SK-N-SH (cell line): ENCODE measurements around the gene CARS2. TPM values are rescaled to one million over a fixed set of nuclear protein-coding genes. Genes with fewer than 3 reads are reported as not detected.
A peak's percentile ranks its signal among the peaks of the same experiment; 100 is the strongest.

Source experiments
- CTCF ChIA-PET: fragments of 300-600, 350-600 bp; formaldehyde crosslinking; extraction: SDS; loops from one replicate; lab custom pipeline; 2021; lab: Yijun Ruan, JAX
- POLR2A ChIA-PET: fragments of 350-600 bp; sonication (Branson Sonifier 250); formaldehyde crosslinking; extraction: SDS; loops from one replicate; lab custom pipeline; 2020; ENCODE audit warnings: antibody characterized with exemption, inconsistent platforms; lab: Yijun Ruan, JAX
- DNase-seq: peaks from one replicate; pipeline ENCODE4 v3.0.0; 2012
- H2AFZ ChIP-seq: fragments of 200-600 bp; sonication (generic); 2 replicates; pipeline ENCODE4 v1.8.1; 2016; ENCODE audit warnings: antibody characterized with exemption, mild to moderate bottlenecking, low read depth
- H3F3A ChIP-seq: fragments of 200-600 bp; sonication (generic); replicated peaks from 2 replicates; pipeline ENCODE3; 2016; ENCODE audit warnings: antibody characterized with exemption, mild to moderate bottlenecking; ENCODE audit not compliant: insufficient read depth
- H3K27ac ChIP-seq, 2 experiments: fragments of 200-500 bp in 1 of 2; fragments of 200-600 bp in 1 of 2; sonication (Bioruptor generic) in 1 of 2; sonication (generic), shearing (Covaris generic) in 1 of 2; 2 replicates each; pipeline versions ENCODE4 v1.5.1 to v1.6.1; 2014 to 2016; ENCODE audit warnings: low read depth in 2 of 2, inconsistent platforms in 1 of 2, low read length in 1 of 2, mild to moderate bottlenecking in 1 of 2, mixed read lengths in 1 of 2
- H3K27me3 ChIP-seq: fragments of 200-600 bp; sonication (generic), shearing (Covaris generic); 2 replicates; pipeline ENCODE4 v1.6.1; 2016; ENCODE audit warnings: mixed run types; ENCODE audit not compliant: insufficient read depth
- H3K36me3 ChIP-seq, 2 experiments: fragments of 200-500 bp in 1 of 2; fragments of 200-600 bp in 1 of 2; sonication (Bioruptor generic) in 1 of 2; sonication (generic) in 1 of 2; replicated peaks in 1 of 2; 2 replicates each; pipeline versions ENCODE3 to v1.5.1; 2014 to 2016; ENCODE audit warnings: low read length in 1 of 2, mild to moderate bottlenecking in 1 of 2; ENCODE audit not compliant: insufficient read depth in 2 of 2, control insufficient read depth in 1 of 2
- H3K4me1 ChIP-seq, 2 experiments: fragments of 200-500 bp in 1 of 2; fragments of 200-600 bp in 1 of 2; sonication (Bioruptor generic) in 1 of 2; sonication (generic), shearing (Covaris generic) in 1 of 2; 2 replicates each; pipeline versions ENCODE4 v1.5.1 to v1.6.1; 2014 to 2016; ENCODE audit warnings: low read depth in 1 of 2, low read length in 1 of 2, mixed run types in 1 of 2; ENCODE audit not compliant: insufficient read depth in 2 of 2, control insufficient read depth in 1 of 2
- H3K4me2 ChIP-seq: fragments of 200-600 bp; sonication (generic), shearing (Covaris generic); 2 replicates; pipeline ENCODE4 v1.6.1; 2017; ENCODE audit warnings: mixed run types
- H3K4me3 ChIP-seq, 2 experiments: fragments of 200-500 bp in 1 of 2; fragments of 200-600 bp in 1 of 2; sonication (Bioruptor generic) in 1 of 2; sonication (generic), shearing (Covaris generic) in 1 of 2; 2 replicates each; pipeline versions ENCODE4 v1.5.1 to v1.8.1; 2014 to 2016; ENCODE audit warnings: low read depth in 2 of 2, inconsistent platforms in 1 of 2, low read length in 1 of 2, mild to moderate bottlenecking in 1 of 2, mixed read lengths in 1 of 2, moderate library complexity in 1 of 2
- H3K79me2 ChIP-seq: fragments of 200-600 bp; sonication (generic); 2 replicates; pipeline ENCODE4 v1.8.1; 2017; ENCODE audit warnings: mild to moderate bottlenecking; ENCODE audit not compliant: insufficient read depth
- H3K9ac ChIP-seq: fragments of 200-600 bp; sonication (generic); 2 replicates; pipeline ENCODE4 v1.6.1; 2017; ENCODE audit warnings: mixed run types
- H3K9me2 ChIP-seq: fragments of 200-600 bp; sonication (generic); 2 replicates; pipeline ENCODE4 v1.6.1; 2017; ENCODE audit warnings: mixed run types
- H3K9me3 ChIP-seq: fragments of 200-600 bp; sonication (generic); 2 replicates; pipeline ENCODE4 v1.6.1; 2017; ENCODE audit warnings: mixed run types, mild to moderate bottlenecking, moderate library complexity
- H4K20me1 ChIP-seq: fragments of 200-600 bp; sonication (generic); 2 replicates; pipeline ENCODE4 v1.6.1; 2017; ENCODE audit warnings: mild to moderate bottlenecking, mixed run types; ENCODE audit not compliant: insufficient read depth
- ELF1 ChIP-seq: IDR thresholded peaks from 2 replicates; pipeline ENCODE4 v1.4.0; 2012
- FOSL2 ChIP-seq: IDR thresholded peaks from 2 replicates; pipeline ENCODE4 v1.4.0; 2012; ENCODE audit warnings: low read depth, mild to moderate bottlenecking, moderate library complexity, borderline replicate concordance
- FOXJ3 ChIP-seq: sonication (generic); formaldehyde crosslinking; IDR thresholded peaks from 2 replicates; pipeline ENCODE4 v1.5.1; 2020; ENCODE audit warnings: mild to moderate bottlenecking, missing genetic modification reagents
- JUND ChIP-seq: IDR thresholded peaks from 2 replicates; pipeline ENCODE4 v1.4.0; 2012
- MEF2A ChIP-seq: IDR thresholded peaks from 2 replicates; pipeline ENCODE4 v1.4.0; 2012; ENCODE audit warnings: low read depth, borderline replicate concordance
- MXI1 ChIP-seq: IDR thresholded peaks from 2 replicates; pipeline ENCODE4 v1.6.1; 2012; ENCODE audit warnings: mild to moderate bottlenecking, low read depth, low read length, improper control_type of control experiment
- NFIC ChIP-seq: IDR thresholded peaks from 2 replicates; pipeline ENCODE4 v1.4.0; 2012; ENCODE audit warnings: borderline replicate concordance
- NRF1 ChIP-seq: IDR thresholded peaks from 2 replicates; pipeline ENCODE4 v1.6.1; 2012; ENCODE audit warnings: low read depth, mild to moderate bottlenecking, low read length
- POLR2AphosphoS5 ChIP-seq: IDR thresholded peaks from 2 replicates; pipeline ENCODE4 v1.6.1; 2012; ENCODE audit warnings: low read depth, low read length
- SIN3A ChIP-seq: IDR thresholded peaks from 2 replicates; pipeline ENCODE4 v1.6.1; 2012; ENCODE audit warnings: low read depth, mild to moderate bottlenecking, low read length, moderate library complexity, borderline replicate concordance
- TCF12 ChIP-seq: IDR thresholded peaks from 2 replicates; pipeline ENCODE4 v1.4.0; 2012
- YY1 ChIP-seq: IDR thresholded peaks from 2 replicates; pipeline ENCODE4 v1.4.0; 2012; ENCODE audit warnings: low read depth, mild to moderate bottlenecking
- WGBS: methylation state at CpG from one replicate; pipeline ENCODE4 v1.1.6; 2017; ENCODE audit warnings: low lambda C conversion rate; 5-methylcytosine and 5-hydroxymethylcytosine counted together
- polyA plus RNA-seq, 3 experiments: library from polyadenylated mRNA; depleted of rRNA; stranded (reverse); fragments of >200 nt; gene quantifications; 2 replicates each; pipeline ENCODE4 v1.2.3, GENCODE V29; 2012
- TF ChIP-seq, protein P1 (sequence below): IDR thresholded peaks from 2 replicates; pipeline ENCODE4 v1.4.0; 2012; ENCODE audit warnings: low read depth
- TF ChIP-seq, protein P2 (sequence below): IDR thresholded peaks from 2 replicates; pipeline ENCODE4 v1.6.1; 2012; ENCODE audit warnings: mild to moderate bottlenecking, low read depth, low read length, moderate library complexity
- TF ChIP-seq, protein P3 (sequence below): IDR thresholded peaks from 2 replicates; pipeline ENCODE4; 2012
- TF ChIP-seq, protein P4 (sequence below): IDR thresholded peaks from 2 replicates; pipeline ENCODE4 v1.4.0; 2012; ENCODE audit warnings: low read depth, borderline replicate concordance

CARS2 gene
- polyA plus RNA-seq, 1 of the 3 experiments (the other 2 are of a cell fraction): 78.6 TPM

- H3K4me1 ChIP-seq: peaks cover 17 to 26% of the 10 kb centered on the region in 2 experiments
- peak overlapping the region; percentile 12 to 15; a peak in 3 of 4 replicates for H3K4me3 ChIP-seq
- H3K9me3 ChIP-seq: no peaks in the 10 kb centered on the region
- no peaks in the 10 kb centered on the region for H3K27me3 ChIP-seq
- no peaks in the 10 kb centered on the region for H3K9me2 ChIP-seq
- TF ChIP-seq ELF1 (peak; percentile 45; the same call in 1 of the 2 replicates), NFIC (peak; percentile 44; the same call in 1 of the 2 replicates), FOXJ3 (CRISPR knock-in tag) (no peak), JUND (peak; percentile 79), FOSL2 (peak; percentile 92), MEF2A (no peak), NRF1 (no peak), MXI1 (peak; percentile 31; the same call in 1 of the 2 replicates), TCF12 (peak; percentile 91), SIN3A (0 out of 2 replicates have a peak, but pooled peaks have one; percentile 46), POLR2AphosphoS5 (no peak), YY1 (peak; percentile 64; the same call in 1 of the 2 replicates)
- TF ChIP-seq, protein P1, sequence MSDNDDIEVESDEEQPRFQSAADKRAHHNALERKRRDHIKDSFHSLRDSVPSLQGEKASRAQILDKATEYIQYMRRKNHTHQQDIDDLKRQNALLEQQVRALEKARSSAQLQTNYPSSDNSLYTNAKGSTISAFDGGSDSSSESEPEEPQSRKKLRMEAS: peak; percentile 80
- TF ChIP-seq, protein P2, sequence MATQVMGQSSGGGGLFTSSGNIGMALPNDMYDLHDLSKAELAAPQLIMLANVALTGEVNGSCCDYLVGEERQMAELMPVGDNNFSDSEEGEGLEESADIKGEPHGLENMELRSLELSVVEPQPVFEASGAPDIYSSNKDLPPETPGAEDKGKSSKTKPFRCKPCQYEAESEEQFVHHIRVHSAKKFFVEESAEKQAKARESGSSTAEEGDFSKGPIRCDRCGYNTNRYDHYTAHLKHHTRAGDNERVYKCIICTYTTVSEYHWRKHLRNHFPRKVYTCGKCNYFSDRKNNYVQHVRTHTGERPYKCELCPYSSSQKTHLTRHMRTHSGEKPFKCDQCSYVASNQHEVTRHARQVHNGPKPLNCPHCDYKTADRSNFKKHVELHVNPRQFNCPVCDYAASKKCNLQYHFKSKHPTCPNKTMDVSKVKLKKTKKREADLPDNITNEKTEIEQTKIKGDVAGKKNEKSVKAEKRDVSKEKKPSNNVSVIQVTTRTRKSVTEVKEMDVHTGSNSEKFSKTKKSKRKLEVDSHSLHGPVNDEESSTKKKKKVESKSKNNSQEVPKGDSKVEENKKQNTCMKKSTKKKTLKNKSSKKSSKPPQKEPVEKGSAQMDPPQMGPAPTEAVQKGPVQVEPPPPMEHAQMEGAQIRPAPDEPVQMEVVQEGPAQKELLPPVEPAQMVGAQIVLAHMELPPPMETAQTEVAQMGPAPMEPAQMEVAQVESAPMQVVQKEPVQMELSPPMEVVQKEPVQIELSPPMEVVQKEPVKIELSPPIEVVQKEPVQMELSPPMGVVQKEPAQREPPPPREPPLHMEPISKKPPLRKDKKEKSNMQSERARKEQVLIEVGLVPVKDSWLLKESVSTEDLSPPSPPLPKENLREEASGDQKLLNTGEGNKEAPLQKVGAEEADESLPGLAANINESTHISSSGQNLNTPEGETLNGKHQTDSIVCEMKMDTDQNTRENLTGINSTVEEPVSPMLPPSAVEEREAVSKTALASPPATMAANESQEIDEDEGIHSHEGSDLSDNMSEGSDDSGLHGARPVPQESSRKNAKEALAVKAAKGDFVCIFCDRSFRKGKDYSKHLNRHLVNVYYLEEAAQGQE: no peak
- TF ChIP-seq, protein P3, sequence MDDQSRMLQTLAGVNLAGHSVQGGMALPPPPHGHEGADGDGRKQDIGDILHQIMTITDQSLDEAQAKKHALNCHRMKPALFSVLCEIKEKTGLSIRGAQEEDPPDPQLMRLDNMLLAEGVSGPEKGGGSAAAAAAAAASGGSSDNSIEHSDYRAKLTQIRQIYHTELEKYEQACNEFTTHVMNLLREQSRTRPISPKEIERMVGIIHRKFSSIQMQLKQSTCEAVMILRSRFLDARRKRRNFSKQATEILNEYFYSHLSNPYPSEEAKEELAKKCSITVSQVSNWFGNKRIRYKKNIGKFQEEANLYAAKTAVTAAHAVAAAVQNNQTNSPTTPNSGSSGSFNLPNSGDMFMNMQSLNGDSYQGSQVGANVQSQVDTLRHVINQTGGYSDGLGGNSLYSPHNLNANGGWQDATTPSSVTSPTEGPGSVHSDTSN: peak; percentile 83
- TF ChIP-seq, protein P4, sequence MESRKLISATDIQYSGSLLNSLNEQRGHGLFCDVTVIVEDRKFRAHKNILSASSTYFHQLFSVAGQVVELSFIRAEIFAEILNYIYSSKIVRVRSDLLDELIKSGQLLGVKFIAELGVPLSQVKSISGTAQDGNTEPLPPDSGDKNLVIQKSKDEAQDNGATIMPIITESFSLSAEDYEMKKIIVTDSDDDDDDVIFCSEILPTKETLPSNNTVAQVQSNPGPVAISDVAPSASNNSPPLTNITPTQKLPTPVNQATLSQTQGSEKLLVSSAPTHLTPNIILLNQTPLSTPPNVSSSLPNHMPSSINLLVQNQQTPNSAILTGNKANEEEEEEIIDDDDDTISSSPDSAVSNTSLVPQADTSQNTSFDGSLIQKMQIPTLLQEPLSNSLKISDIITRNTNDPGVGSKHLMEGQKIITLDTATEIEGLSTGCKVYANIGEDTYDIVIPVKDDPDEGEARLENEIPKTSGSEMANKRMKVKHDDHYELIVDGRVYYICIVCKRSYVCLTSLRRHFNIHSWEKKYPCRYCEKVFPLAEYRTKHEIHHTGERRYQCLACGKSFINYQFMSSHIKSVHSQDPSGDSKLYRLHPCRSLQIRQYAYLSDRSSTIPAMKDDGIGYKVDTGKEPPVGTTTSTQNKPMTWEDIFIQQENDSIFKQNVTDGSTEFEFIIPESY: no peak
- peaks cover 5 to 31% of the 10 kb centered on the region in 2 experiments for H3K36me3 ChIP-seq
- H3K79me2 ChIP-seq: peaks cover 83% of the 10 kb centered on the region
- CTCF ChIA-PET: interaction anchor here (0.7 to 1.5 kb wide), 8 partner anchors 10 to 173 kb away, joined by 3 to 6 read pairs (median 4); partner anchors contain the start of gene CARS2
- peak overlapping the region; percentile 24; the same call in 1 of the 2 replicates for H3K9ac ChIP-seq
- peaks cover 3% of the 10 kb centered on the region for H3F3A ChIP-seq
- POLR2A ChIA-PET: interaction anchor here (1.0 to 1.8 kb wide), 2 partner anchors 13 to 87 kb away, joined by 6 to 7 read pairs; partner anchors contain the start of gene NAXD
- peak overlapping the region; percentile 74 for H3K4me2 ChIP-seq
- peaks cover 28% of the 10 kb centered on the region for H4K20me1 ChIP-seq
- H3K27ac ChIP-seq: peak overlapping the region; percentile 77 to 84
- peak; percentile 84 for DNase-seq
- no peak overlapping the region for H2AFZ ChIP-seq
- 24% methylated on average over 10 of the region's 13 CpGs for WGBS
These were observed 77.5 kb downstream of the CARS2 start for GRCh38 chr13:110628477-110628793.
